GM23338 (cell line): ENCODE results near the gene THOC7. TPM values are rescaled to one million over a fixed set of nuclear protein-coding genes. Genes with fewer than 3 reads are reported as not detected.

Experiments
- ATAC-seq: fragments of 200-7000 bp; cut with Tn5 transposase; 3 replicates; pipeline ENCODE4 v1.9.1; 2020
- DNase-seq: peaks from one replicate; pipeline ENCODE4 v3.0.0-alpha.2; 2015; ENCODE audit warnings: low spot score
- H2AFZ ChIP-seq: fragments of 200-600 bp; sonication (generic); 2 replicates; pipeline ENCODE4 v1.8.0; 2016; ENCODE audit warnings: antibody characterized with exemption, mild to moderate bottlenecking, moderate library complexity
- H3F3A ChIP-seq: fragments of 200-600 bp; sonication (generic); replicated peaks from 2 replicates; pipeline ENCODE4 v1.8.0; 2017; ENCODE audit warnings: antibody characterized with exemption, mixed run types, low read depth
- H3K27ac ChIP-seq: fragments of 200-600 bp; sonication (generic); 2 replicates; pipeline ENCODE4 v1.6.1; 2016; ENCODE audit warnings: low read depth
- H3K27me3 ChIP-seq: fragments of 200-600 bp; sonication (generic); 2 replicates; pipeline ENCODE4 v1.8.0; 2016; ENCODE audit warnings: mild to moderate bottlenecking, mixed run types, moderate library complexity; ENCODE audit not compliant: insufficient read depth
- H3K36me3 ChIP-seq: fragments of 200-600 bp; sonication (generic); 2 replicates; pipeline ENCODE4 v1.8.0; 2016; ENCODE audit warnings: mild to moderate bottlenecking; ENCODE audit not compliant: insufficient read depth
- H3K4me1 ChIP-seq: fragments of 200-600 bp; sonication (generic); 2 replicates; pipeline ENCODE4 v1.8.0; 2016; ENCODE audit warnings: mild to moderate bottlenecking, moderate library complexity; ENCODE audit not compliant: insufficient read depth
- H3K4me2 ChIP-seq: fragments of 200-600 bp; sonication (generic); 2 replicates; pipeline ENCODE4 v1.7.1; 2017; ENCODE audit warnings: mixed run types
- H3K4me3 ChIP-seq: fragments of 200-600 bp; sonication (generic); 2 replicates; pipeline ENCODE4 v1.6.1; 2016; ENCODE audit warnings: mixed run types
- H3K79me2 ChIP-seq: fragments of 200-600 bp; sonication (generic); replicated peaks from 2 replicates; pipeline ENCODE4 v1.8.0; 2017; ENCODE audit warnings: mild to moderate bottlenecking; ENCODE audit not compliant: insufficient read depth
- H3K9me2 ChIP-seq: fragments of 200-600 bp; sonication (generic); 2 replicates; pipeline ENCODE4 v1.8.0; 2017; ENCODE audit not compliant: insufficient read depth
- H4K20me1 ChIP-seq: fragments of 200-600 bp; sonication (generic); replicated peaks from 2 replicates; pipeline ENCODE4 v1.8.0; 2017; ENCODE audit warnings: mild to moderate bottlenecking; ENCODE audit not compliant: insufficient read depth
- H3K27ac Mint-ChIP-seq: 2 replicates; pipeline ENCODE4 v1.8.0; 2020; ENCODE audit warnings: inconsistent platforms, mild to moderate bottlenecking, moderate library complexity, mixed read lengths
- H3K27me3 Mint-ChIP-seq: 3 replicates; pipeline ENCODE4 v1.8.0; 2022; ENCODE audit warnings: low read depth, mild to moderate bottlenecking, moderate library complexity, mixed read lengths, inconsistent platforms; ENCODE audit not compliant: insufficient read depth, poor library complexity
- H3K36me3 Mint-ChIP-seq: 3 replicates; pipeline ENCODE4 v1.8.0; 2021; ENCODE audit warnings: low read depth, mild to moderate bottlenecking, inconsistent platforms, moderate library complexity, mixed read lengths
- H3K4me1 Mint-ChIP-seq: 3 replicates; pipeline ENCODE4 v1.8.0; 2020; ENCODE audit warnings: mild to moderate bottlenecking, inconsistent platforms, mixed read lengths
- H3K4me3 Mint-ChIP-seq: 3 replicates; pipeline ENCODE4 v1.8.0; 2021; ENCODE audit warnings: moderate library complexity, mild to moderate bottlenecking, inconsistent platforms, mixed read lengths
- H3K9me3 Mint-ChIP-seq: 3 replicates; pipeline ENCODE4 v1.8.0; 2020; ENCODE audit warnings: moderate library complexity, mild to moderate bottlenecking, inconsistent platforms, mixed read lengths
- CREB1 ChIP-seq: fragments of 250-450 bp; sonication (Bioruptor Pico); IDR thresholded peaks from 2 replicates; pipeline ENCODE4 v1.5.0; 2020; ENCODE audit warnings: low read depth, mild to moderate bottlenecking, moderate library complexity
- EZH2 ChIP-seq: fragments of 200-600 bp; sonication (generic); IDR thresholded peaks from one replicate; pipeline ENCODE4 v1.8.0; 2017; ENCODE audit warnings: antibody characterized with exemption, mild to moderate bottlenecking, low read depth; ENCODE audit not compliant: unreplicated experiment
- EZH2phosphoT487 ChIP-seq: fragments of 200-600 bp; sonication (generic); IDR thresholded peaks from one replicate; pipeline ENCODE4 v1.8.1; 2018; ENCODE audit warnings: antibody characterized with exemption; ENCODE audit not compliant: unreplicated experiment
- JUNB ChIP-seq: IDR thresholded peaks from one replicate; pipeline ENCODE4 v1.6.1; 2016; ENCODE audit warnings: antibody characterized with exemption; ENCODE audit not compliant: unreplicated experiment
- NANOG ChIP-seq: IDR thresholded peaks from 2 replicates; pipeline ENCODE4 v1.6.1; 2016; ENCODE audit warnings: antibody characterized with exemption, borderline replicate concordance
- POLR2AphosphoS5 ChIP-seq: IDR thresholded peaks from 2 replicates; pipeline ENCODE4 v1.6.1; 2016; ENCODE audit warnings: antibody characterized with exemption, low read depth
- STAT1 ChIP-seq: IDR thresholded peaks from one replicate; pipeline ENCODE4 v1.6.1; 2016; ENCODE audit warnings: antibody characterized with exemption; ENCODE audit not compliant: unreplicated experiment
- ZNF114 ChIP-seq: fragments of 250-450 bp; sonication (Bioruptor Pico); IDR thresholded peaks from 2 replicates; pipeline ENCODE4 v1.5.0; 2020; ENCODE audit warnings: mild to moderate bottlenecking, moderate library complexity
- ZNF331 ChIP-seq: fragments of 250-450 bp; sonication (Bioruptor Pico); IDR thresholded peaks from 2 replicates; pipeline ENCODE4 v1.5.0; 2020; ENCODE audit warnings: low read depth, mild to moderate bottlenecking, moderate library complexity
- polyA plus RNA-seq: library from polyadenylated mRNA; unstranded; fragments of >200 nt; fragmentation: Nextera tagmentation; extraction: Ambion mirVana; gene quantifications from 2 replicates; pipeline ENCODE4 v1.2.1, GENCODE V29; 2016
- total RNA-seq: library from RNA; depleted of rRNA; stranded (reverse); fragments of >200 nt; shearing (Covaris generic); gene quantifications from 2 replicates; pipeline ENCODE4 v1.2.3, GENCODE V29; 2014
- TF ChIP-seq, protein P1 (sequence below): IDR thresholded peaks from one replicate; pipeline ENCODE4 v1.6.1; 2018; ENCODE audit warnings: antibody characterized with exemption; ENCODE audit not compliant: unreplicated experiment
- TF ChIP-seq, protein P2 (sequence below): fragments of 250-450 bp; sonication (Bioruptor Pico); IDR thresholded peaks from 2 replicates; pipeline ENCODE4 v1.5.0; 2020; ENCODE audit warnings: mild to moderate bottlenecking, moderate library complexity
- TF ChIP-seq, protein P3 (sequence below), 2 experiments: fragments of 200-600 bp in 1 of 2; sonication (generic) in 1 of 2; conservative IDR thresholded peaks; 2 replicates each; pipeline versions ENCODE4 v1.5.1 to v1.6.1; 2016 to 2017; ENCODE audit warnings: antibody characterized with exemption in 2 of 2, low read depth in 2 of 2, mild to moderate bottlenecking in 2 of 2, moderate library complexity in 1 of 2
- TF ChIP-seq, protein P4 (sequence below): IDR thresholded peaks from 2 replicates; pipeline ENCODE4 v1.6.1; 2016; ENCODE audit warnings: antibody characterized with exemption

Gene THOC7
- total and polyA plus RNA-seq, 2 experiments from 2014 or later, result 53.9 to 166 TPM

DNA sequence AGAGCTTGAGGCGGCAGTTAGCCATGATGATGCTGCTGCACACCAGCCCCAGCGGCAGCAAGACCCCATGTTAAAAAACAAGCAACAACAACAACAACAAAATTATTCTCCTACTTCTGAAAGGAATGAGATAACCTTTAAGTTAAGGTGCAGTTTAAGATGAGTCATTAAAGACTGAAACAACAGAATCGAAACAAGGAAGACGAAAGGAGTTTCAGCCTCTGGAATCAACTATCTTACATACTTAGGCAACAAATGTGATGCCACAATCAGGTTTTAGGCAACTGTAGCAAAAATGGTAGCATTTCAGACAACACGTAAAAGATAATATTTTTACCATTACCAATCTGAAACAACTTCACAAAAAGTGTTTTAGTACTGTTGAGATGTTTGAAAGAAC lies 36.4 kb upstream of the THOC7 start:
- Histone ChIP-seq H3K4me2 (no peak overlapping the region), H3K79me2 (peaks cover 10% of the 10 kb centered on the region), H3K27me3 (no peaks in the 10 kb centered on the region), H4K20me1 (no peaks in the 10 kb centered on the region), H3K9me2 (no peaks in the 10 kb centered on the region), H3K4me1 (peaks cover 8% of the 10 kb centered on the region), H3K27ac (no peak overlapping the region), H2AFZ (no peak overlapping the region), H3K36me3 (no peaks in the 10 kb centered on the region; the same call in 1 of the 2 replicates), H3K4me3 (no peak overlapping the region), H3F3A (no peaks in the 10 kb centered on the region)
- Mint-ChIP-seq H3K27ac (no peak overlapping the region), H3K4me3 (no peak overlapping the region), H3K9me3 (no peaks in the 10 kb centered on the region), H3K27me3 (peaks cover 3% of the 10 kb centered on the region), H3K36me3 (peaks cover 17% of the 10 kb centered on the region; the same call in 2 of the 3 replicates), H3K4me1 (peaks cover 12% of the 10 kb centered on the region; the same call in 2 of the 3 replicates)
- no peak for TF ChIP-seq ZNF331
- no peak for TF ChIP-seq STAT1
- TF ChIP-seq POLR2AphosphoS5, result no peak
- TF ChIP-seq, protein P1, sequence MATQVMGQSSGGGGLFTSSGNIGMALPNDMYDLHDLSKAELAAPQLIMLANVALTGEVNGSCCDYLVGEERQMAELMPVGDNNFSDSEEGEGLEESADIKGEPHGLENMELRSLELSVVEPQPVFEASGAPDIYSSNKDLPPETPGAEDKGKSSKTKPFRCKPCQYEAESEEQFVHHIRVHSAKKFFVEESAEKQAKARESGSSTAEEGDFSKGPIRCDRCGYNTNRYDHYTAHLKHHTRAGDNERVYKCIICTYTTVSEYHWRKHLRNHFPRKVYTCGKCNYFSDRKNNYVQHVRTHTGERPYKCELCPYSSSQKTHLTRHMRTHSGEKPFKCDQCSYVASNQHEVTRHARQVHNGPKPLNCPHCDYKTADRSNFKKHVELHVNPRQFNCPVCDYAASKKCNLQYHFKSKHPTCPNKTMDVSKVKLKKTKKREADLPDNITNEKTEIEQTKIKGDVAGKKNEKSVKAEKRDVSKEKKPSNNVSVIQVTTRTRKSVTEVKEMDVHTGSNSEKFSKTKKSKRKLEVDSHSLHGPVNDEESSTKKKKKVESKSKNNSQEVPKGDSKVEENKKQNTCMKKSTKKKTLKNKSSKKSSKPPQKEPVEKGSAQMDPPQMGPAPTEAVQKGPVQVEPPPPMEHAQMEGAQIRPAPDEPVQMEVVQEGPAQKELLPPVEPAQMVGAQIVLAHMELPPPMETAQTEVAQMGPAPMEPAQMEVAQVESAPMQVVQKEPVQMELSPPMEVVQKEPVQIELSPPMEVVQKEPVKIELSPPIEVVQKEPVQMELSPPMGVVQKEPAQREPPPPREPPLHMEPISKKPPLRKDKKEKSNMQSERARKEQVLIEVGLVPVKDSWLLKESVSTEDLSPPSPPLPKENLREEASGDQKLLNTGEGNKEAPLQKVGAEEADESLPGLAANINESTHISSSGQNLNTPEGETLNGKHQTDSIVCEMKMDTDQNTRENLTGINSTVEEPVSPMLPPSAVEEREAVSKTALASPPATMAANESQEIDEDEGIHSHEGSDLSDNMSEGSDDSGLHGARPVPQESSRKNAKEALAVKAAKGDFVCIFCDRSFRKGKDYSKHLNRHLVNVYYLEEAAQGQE, result no peak
- no peak for TF ChIP-seq NANOG
- no peak for TF ChIP-seq EZH2phosphoT487
- TF ChIP-seq EZH2, result no peak
- no peak for TF ChIP-seq CREB1 (CRISPR knock-in tag)
- TF ChIP-seq, protein P2, sequence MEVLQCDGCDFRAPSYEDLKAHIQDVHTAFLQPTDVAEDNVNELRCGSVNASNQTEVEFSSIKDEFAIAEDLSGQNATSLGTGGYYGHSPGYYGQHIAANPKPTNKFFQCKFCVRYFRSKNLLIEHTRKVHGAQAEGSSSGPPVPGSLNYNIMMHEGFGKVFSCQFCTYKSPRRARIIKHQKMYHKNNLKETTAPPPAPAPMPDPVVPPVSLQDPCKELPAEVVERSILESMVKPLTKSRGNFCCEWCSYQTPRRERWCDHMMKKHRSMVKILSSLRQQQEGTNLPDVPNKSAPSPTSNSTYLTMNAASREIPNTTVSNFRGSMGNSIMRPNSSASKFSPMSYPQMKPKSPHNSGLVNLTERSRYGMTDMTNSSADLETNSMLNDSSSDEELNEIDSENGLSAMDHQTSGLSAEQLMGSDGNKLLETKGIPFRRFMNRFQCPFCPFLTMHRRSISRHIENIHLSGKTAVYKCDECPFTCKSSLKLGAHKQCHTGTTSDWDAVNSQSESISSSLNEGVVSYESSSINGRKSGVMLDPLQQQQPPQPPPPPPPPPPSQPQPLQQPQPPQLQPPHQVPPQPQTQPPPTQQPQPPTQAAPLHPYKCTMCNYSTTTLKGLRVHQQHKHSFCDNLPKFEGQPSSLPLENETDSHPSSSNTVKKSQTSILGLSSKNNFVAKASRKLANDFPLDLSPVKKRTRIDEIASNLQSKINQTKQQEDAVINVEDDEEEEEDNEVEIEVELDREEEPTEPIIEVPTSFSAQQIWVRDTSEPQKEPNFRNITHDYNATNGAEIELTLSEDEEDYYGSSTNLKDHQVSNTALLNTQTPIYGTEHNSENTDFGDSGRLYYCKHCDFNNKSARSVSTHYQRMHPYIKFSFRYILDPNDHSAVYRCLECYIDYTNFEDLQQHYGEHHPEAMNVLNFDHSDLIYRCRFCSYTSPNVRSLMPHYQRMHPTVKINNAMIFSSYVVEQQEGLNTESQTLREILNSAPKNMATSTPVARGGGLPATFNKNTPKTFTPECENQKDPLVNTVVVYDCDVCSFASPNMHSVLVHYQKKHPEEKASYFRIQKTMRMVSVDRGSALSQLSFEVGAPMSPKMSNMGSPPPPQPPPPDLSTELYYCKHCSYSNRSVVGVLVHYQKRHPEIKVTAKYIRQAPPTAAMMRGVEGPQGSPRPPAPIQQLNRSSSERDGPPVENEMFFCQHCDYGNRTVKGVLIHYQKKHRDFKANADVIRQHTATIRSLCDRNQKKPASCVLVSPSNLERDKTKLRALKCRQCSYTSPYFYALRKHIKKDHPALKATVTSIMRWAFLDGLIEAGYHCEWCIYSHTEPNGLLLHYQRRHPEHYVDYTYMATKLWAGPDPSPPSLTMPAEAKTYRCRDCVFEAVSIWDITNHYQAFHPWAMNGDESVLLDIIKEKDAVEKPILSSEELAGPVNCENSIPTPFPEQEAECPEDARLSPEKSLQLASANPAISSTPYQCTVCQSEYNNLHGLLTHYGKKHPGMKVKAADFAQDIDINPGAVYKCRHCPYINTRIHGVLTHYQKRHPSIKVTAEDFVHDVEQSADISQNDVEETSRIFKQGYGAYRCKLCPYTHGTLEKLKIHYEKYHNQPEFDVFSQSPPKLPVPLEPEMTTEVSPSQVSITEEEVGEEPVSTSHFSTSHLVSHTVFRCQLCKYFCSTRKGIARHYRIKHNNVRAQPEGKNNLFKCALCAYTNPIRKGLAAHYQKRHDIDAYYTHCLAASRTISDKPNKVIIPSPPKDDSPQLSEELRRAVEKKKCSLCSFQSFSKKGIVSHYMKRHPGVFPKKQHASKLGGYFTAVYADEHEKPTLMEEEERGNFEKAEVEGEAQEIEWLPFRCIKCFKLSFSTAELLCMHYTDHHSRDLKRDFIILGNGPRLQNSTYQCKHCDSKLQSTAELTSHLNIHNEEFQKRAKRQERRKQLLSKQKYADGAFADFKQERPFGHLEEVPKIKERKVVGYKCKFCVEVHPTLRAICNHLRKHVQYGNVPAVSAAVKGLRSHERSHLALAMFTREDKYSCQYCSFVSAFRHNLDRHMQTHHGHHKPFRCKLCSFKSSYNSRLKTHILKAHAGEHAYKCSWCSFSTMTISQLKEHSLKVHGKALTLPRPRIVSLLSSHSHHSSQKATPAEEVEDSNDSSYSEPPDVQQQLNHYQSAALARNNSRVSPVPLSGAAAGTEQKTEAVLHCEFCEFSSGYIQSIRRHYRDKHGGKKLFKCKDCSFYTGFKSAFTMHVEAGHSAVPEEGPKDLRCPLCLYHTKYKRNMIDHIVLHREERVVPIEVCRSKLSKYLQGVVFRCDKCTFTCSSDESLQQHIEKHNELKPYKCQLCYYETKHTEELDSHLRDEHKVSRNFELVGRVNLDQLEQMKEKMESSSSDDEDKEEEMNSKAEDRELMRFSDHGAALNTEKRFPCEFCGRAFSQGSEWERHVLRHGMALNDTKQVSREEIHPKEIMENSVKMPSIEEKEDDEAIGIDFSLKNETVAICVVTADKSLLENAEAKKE (CRISPR knock-in tag), result no peak
- no peak for TF ChIP-seq JUNB
- TF ChIP-seq, protein P3, sequence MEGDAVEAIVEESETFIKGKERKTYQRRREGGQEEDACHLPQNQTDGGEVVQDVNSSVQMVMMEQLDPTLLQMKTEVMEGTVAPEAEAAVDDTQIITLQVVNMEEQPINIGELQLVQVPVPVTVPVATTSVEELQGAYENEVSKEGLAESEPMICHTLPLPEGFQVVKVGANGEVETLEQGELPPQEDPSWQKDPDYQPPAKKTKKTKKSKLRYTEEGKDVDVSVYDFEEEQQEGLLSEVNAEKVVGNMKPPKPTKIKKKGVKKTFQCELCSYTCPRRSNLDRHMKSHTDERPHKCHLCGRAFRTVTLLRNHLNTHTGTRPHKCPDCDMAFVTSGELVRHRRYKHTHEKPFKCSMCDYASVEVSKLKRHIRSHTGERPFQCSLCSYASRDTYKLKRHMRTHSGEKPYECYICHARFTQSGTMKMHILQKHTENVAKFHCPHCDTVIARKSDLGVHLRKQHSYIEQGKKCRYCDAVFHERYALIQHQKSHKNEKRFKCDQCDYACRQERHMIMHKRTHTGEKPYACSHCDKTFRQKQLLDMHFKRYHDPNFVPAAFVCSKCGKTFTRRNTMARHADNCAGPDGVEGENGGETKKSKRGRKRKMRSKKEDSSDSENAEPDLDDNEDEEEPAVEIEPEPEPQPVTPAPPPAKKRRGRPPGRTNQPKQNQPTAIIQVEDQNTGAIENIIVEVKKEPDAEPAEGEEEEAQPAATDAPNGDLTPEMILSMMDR (conservative IDR thresholded peaks at IDR 0.05; ENCODE audit: low read depth in 2 of 2), result no peak
- no peak for TF ChIP-seq ZNF114
- TF ChIP-seq, protein P4, sequence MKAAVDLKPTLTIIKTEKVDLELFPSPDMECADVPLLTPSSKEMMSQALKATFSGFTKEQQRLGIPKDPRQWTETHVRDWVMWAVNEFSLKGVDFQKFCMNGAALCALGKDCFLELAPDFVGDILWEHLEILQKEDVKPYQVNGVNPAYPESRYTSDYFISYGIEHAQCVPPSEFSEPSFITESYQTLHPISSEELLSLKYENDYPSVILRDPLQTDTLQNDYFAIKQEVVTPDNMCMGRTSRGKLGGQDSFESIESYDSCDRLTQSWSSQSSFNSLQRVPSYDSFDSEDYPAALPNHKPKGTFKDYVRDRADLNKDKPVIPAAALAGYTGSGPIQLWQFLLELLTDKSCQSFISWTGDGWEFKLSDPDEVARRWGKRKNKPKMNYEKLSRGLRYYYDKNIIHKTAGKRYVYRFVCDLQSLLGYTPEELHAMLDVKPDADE, result no peak
- DNase-seq, result no peak
- ATAC-seq, result no peak
